GM10266 (cell line): ENCODE measurements around the gene SUSD1.

Experiments used
- DNase-seq: peaks from one replicate; pipeline ENCODE4 v3.0.0; 2012; ENCODE audit errors: extremely low spot score
- CTCF ChIP-seq: IDR thresholded peaks from 2 replicates; pipeline ENCODE4 v1.5.1; 2012; ENCODE audit warnings: mild to moderate bottlenecking, low read depth; ENCODE audit not compliant: control insufficient read depth, insufficient read depth; ENCODE audit errors: missing control alignments

SUSD1 gene

GRCh38 chr9:112020680-112021596, 154.2 kb downstream of the SUSD1 start:
- no peak for DNase-seq
- no peak for TF ChIP-seq CTCF

GRCh38 chr9:112017878-112018277, 157.2 kb downstream of the SUSD1 start:
- no peak for DNase-seq
- no peak for TF ChIP-seq CTCF

- TF ChIP-seq CTCF, result no peak
- DNase-seq, result no peak
Observed at GRCh38 chr9:112015736-112016135, 159.4 kb downstream of the SUSD1 start.

GRCh38 chr9:112015149-112015548, 159.9 kb downstream of the SUSD1 start:
- no peak for DNase-seq
- TF ChIP-seq CTCF, result no peak

GRCh38 chr9:112013266-112013665, 161.8 kb downstream of the SUSD1 start:
- no peak for TF ChIP-seq CTCF
- no peak for DNase-seq

GRCh38 chr9:112012026-112012902, 162.8 kb downstream of the SUSD1 start:
- TF ChIP-seq CTCF, result no peak
- DNase-seq, result peak; percentile 46
